K562 (cell line): ENCODE results near the gene TMEM229B.

Experiments used
- EZH2 ChIP-seq: IDR thresholded peaks from 2 replicates; pipeline ENCODE4 v1.6.1; 2012; ENCODE audit warnings: low read depth, mild to moderate bottlenecking, inconsistent platforms, low read length, borderline replicate concordance
- FOXP1 ChIP-seq: sonication (generic); formaldehyde crosslinking; IDR thresholded peaks from 2 replicates; pipeline ENCODE4 v1.8.0; 2022; ENCODE audit warnings: mild to moderate bottlenecking, missing genetic modification reagents
- ZNF239 ChIP-seq: fragments of 250-450 bp; sonication (Bioruptor Pico); IDR thresholded peaks from 2 replicates; pipeline ENCODE4 v1.4.0; 2020; ENCODE audit warnings: mild to moderate bottlenecking
- ZNF274 ChIP-seq: IDR thresholded peaks from 2 replicates; pipeline ENCODE4 v1.6.1; 2011; ENCODE audit warnings: low read depth, mild to moderate bottlenecking, low read length, moderate library complexity, borderline replicate concordance

GRCh38 chr14:67473290-67474082, 15.0 kb downstream of the TMEM229B start:
- TF ChIP-seq EZH2: no peak
- no peak for TF ChIP-seq FOXP1 (CRISPR knock-in tag)
- TF ChIP-seq ZNF239 (CRISPR knock-in tag): no peak
- TF ChIP-seq ZNF274: no peak
